Stomach smooth muscle (tissue), 2 donors: ENCODE measurements around the gene DUOX2.

Experiments
- H3K27ac ChIP-seq: one replicate; pipeline ENCODE4 v1.7.0; 2013; ENCODE audit warnings: mild to moderate bottlenecking, low read length, inconsistent platforms
- H3K27me3 ChIP-seq, 2 donors: one replicate each; pipeline ENCODE4 v1.7.0; 2013; ENCODE audit warnings: low read length in 2 of 2; ENCODE audit not compliant: insufficient read depth in 2 of 2, control insufficient read depth in 1 of 2
- H3K36me3 ChIP-seq, 2 donors: one replicate each; pipeline ENCODE4 v1.7.0; 2013; ENCODE audit warnings: low read length in 2 of 2; ENCODE audit not compliant: control insufficient read depth in 2 of 2, insufficient read depth in 2 of 2
- H3K4me1 ChIP-seq: one replicate; pipeline ENCODE4 v1.7.0; 2013; ENCODE audit warnings: low read length; ENCODE audit not compliant: control insufficient read depth, insufficient read depth
- H3K4me3 ChIP-seq, 2 donors: one replicate each; pipeline ENCODE4 v1.7.0; 2013; ENCODE audit warnings: low read length in 2 of 2
- H3K9ac ChIP-seq, 2 donors: one replicate each; pipeline ENCODE4 v1.7.0; 2013; ENCODE audit warnings: low read length in 2 of 2, mild to moderate bottlenecking in 1 of 2
- H3K9me3 ChIP-seq, 2 donors: one replicate each; pipeline ENCODE4 v1.7.0; 2013; ENCODE audit warnings: low read length in 2 of 2; ENCODE audit not compliant: control insufficient read depth in 2 of 2
- donor health status: healthy.
- donor health status: Pancreatic carcinoma.

DUOX2 gene

GRCh38 chr15:45130291-45131000, 16.5 kb upstream of the DUOX2 start:
- H3K27ac ChIP-seq: no peak overlapping the region
- H3K36me3 ChIP-seq: no peaks in the 10 kb centered on the region
- peak overlapping the region in 1 of 2 donors; percentile 35 for H3K4me3 ChIP-seq
- H3K9ac ChIP-seq: no peak overlapping the region
- peaks cover 9% of the 10 kb centered on the region for H3K4me1 ChIP-seq
- H3K27me3 ChIP-seq: peaks cover 53 to 59% of the 10 kb centered on the region in 2 donors
- peaks cover 0 to 3% of the 10 kb centered on the region in 2 donors for H3K9me3 ChIP-seq

GRCh38 chr15:45129651-45130129, 15.7 kb upstream of the DUOX2 start, which contains the start of the genes DUOX1 and DUOXA1:
TSS of gene DUOX1 (plus strand) at chr15:45129994. CDS start at chr15:45131967, 1,973 bp downstream.
TSS of gene DUOXA1 (minus strand) at chr15:45129879. CDS start at chr15:45123014, 6,865 bp downstream.
- peaks cover 0 to 3% of the 10 kb centered on the region in 2 donors for H3K9me3 ChIP-seq
- H3K27ac ChIP-seq: no peak within 1 kb of the TSS
- H3K4me1 ChIP-seq: peaks cover 5% of the 10 kb centered on the region
- H3K9ac ChIP-seq: no peak within 1 kb of the TSS
- H3K36me3 ChIP-seq: no peaks in the 10 kb centered on the region
- H3K27me3 ChIP-seq: peaks cover 49 to 55% of the 10 kb centered on the region in 2 donors
- peak within 1 kb of the TSS in 1 of 2 donors; percentile 35 for H3K4me3 ChIP-seq

GRCh38 chr15:45128971-45129639, 15.1 kb upstream of the DUOX2 start:
- Histone ChIP-seq H3K27me3 (peaks cover 43 to 49% of the 10 kb centered on the region in 2 donors), H3K4me3 (peak overlapping the region in 1 of 2 donors; percentile 35), H3K9me3 (peaks cover 0 to 3% of the 10 kb centered on the region in 2 donors), H3K4me1 (peaks cover 5% of the 10 kb centered on the region), H3K9ac (no peak overlapping the region), H3K36me3 (no peaks in the 10 kb centered on the region), H3K27ac (no peak overlapping the region)

- Histone ChIP-seq H3K9me3 (peaks cover 0 to 3% of the 10 kb centered on the region in 2 donors), H3K9ac (no peak overlapping the region), H3K27ac (no peak overlapping the region), H3K4me3 (no peak overlapping the region), H3K27me3 (peaks cover 37 to 50% of the 10 kb centered on the region in 2 donors), H3K4me1 (peaks cover 5% of the 10 kb centered on the region), H3K36me3 (no peaks in the 10 kb centered on the region)
Observed at GRCh38 chr15:45126535-45127158, 12.7 kb upstream of the DUOX2 start.

GRCh38 chr15:45123397-45123796, 9.4 kb upstream of the DUOX2 start:
- Histone ChIP-seq H3K9ac (no peak overlapping the region), H3K4me3 (no peak overlapping the region), H3K36me3 (no peaks in the 10 kb centered on the region), H3K27me3 (peaks cover 26 to 39% of the 10 kb centered on the region in 2 donors), H3K9me3 (peaks cover 0 to 3% of the 10 kb centered on the region in 2 donors), H3K27ac (no peak overlapping the region), H3K4me1 (no peaks in the 10 kb centered on the region)

GRCh38 chr15:45122719-45123118, 8.7 kb upstream of the DUOX2 start:
- H3K27ac ChIP-seq: no peak overlapping the region
- H3K4me3 ChIP-seq: no peak overlapping the region
- no peak overlapping the region for H3K9ac ChIP-seq
- H3K27me3 ChIP-seq: peaks cover 22 to 36% of the 10 kb centered on the region in 2 donors
- no peaks in the 10 kb centered on the region for H3K36me3 ChIP-seq
- no peaks in the 10 kb centered on the region for H3K9me3 ChIP-seq
- no peaks in the 10 kb centered on the region for H3K4me1 ChIP-seq

- Histone ChIP-seq H3K9ac (no peak overlapping the region), H3K27me3 (peaks cover 31 to 42% of the 10 kb centered on the region in 2 donors), H3K36me3 (no peaks in the 10 kb centered on the region), H3K4me3 (no peak overlapping the region), H3K4me1 (peaks cover 5% of the 10 kb centered on the region), H3K27ac (no peak overlapping the region), H3K9me3 (no peaks in the 10 kb centered on the region)
Observed at GRCh38 chr15:45121706-45122417, 7.9 kb upstream of the DUOX2 start.

GRCh38 chr15:45121020-45121419, 7.0 kb upstream of the DUOX2 start:
- Histone ChIP-seq H3K9me3 (no peaks in the 10 kb centered on the region), H3K36me3 (no peaks in the 10 kb centered on the region), H3K27me3 (peaks cover 38 to 51% of the 10 kb centered on the region in 2 donors), H3K27ac (no peak overlapping the region), H3K4me3 (no peak overlapping the region), H3K9ac (no peak overlapping the region), H3K4me1 (peaks cover 13% of the 10 kb centered on the region)

GRCh38 chr15:45120081-45120972, 6.4 kb upstream of the DUOX2 start:
- Histone ChIP-seq H3K27me3 (peaks cover 45 to 51% of the 10 kb centered on the region in 2 donors), H3K4me1 (peaks cover 13% of the 10 kb centered on the region)

More at GRCh38 chr15:45120081-45120972, 6.4 kb upstream of the DUOX2 start:
- no peak overlapping the region for H3K4me3 ChIP-seq
- H3K27ac ChIP-seq: no peak overlapping the region
- no peaks in the 10 kb centered on the region for H3K36me3 ChIP-seq
- no peaks in the 10 kb centered on the region for H3K9me3 ChIP-seq
- H3K9ac ChIP-seq: no peak overlapping the region
